Prostate gland (tissue), 2 donors: Measurements from ENCODE around the gene BRF1.

ENCODE experiments used
- CTCF ChIP-seq, 4 experiments: fragments of 200-600 bp in 2 of 4; fragments of 450-650 bp in 2 of 4; sonication (generic) in 2 of 4; IDR thresholded peaks; 1 replicate in 3 of 4; 2 replicates in 1 of 4; pipeline ENCODE4 v1.5.1; 2016 to 2019; ENCODE audit warnings: antibody characterized with exemption in 4 of 4, mild to moderate bottlenecking in 2 of 4, moderate library complexity in 2 of 4
- POLR2A ChIP-seq: fragments of 450-650 bp; IDR thresholded peaks from one replicate; pipeline ENCODE4 v1.6.1; 2016; ENCODE audit warnings: antibody characterized with exemption, mild to moderate bottlenecking

- TF ChIP-seq CTCF (IDR thresholded peaks at IDR 0.05) (no peak), POLR2A (no peak)
These were observed 130.8 kb downstream of the BRF1 start for GRCh38 chr14:105169776-105170655.
